ENCODE results near the gene RTP3. TPM values are rescaled to one million over a fixed set of nuclear protein-coding genes. Genes with fewer than 3 reads are reported as not detected.

RTP3 gene
- total and polyA plus RNA-seq, 10 donors, result not detected

DNA sequence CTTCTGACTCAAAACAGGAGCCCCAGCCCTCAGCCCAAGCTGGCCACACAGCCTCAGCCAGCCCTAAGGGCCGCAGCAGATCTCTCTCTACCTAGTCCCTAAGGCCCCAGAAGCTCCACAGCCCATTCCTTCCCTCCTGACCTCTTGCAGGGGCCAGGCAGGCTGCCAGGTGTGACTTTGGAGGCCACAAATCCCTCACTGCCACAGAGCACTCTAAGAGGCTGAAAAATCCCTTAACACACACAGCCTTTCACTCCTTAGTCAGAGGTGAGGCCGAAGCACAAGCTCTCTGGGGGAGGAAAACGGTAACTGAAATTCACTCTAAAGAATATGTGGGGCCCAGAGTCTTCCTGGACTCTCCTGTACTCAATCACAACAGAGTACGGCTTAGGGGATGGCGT lies 45.0 kb downstream of the RTP3 start:
- intact Hi-C loops (cut with DNase I; ENCODE audit: low total_unique reads), result no loop called here
- Histone ChIP-seq H3K9me3 (no peaks in the 10 kb centered on the region), H3K27me3 (replicated peaks in 1 of 7) (no peaks in the 10 kb centered on the region), H3K27ac (no peak overlapping the region), H3K4me3 (no peak overlapping the region), H3K36me3 (peaks cover 0 to 5% (median 0%) of the 10 kb centered on the region in 6 donors), H3K4me1 (peaks cover 15 to 42% (median 23%) of the 10 kb centered on the region in 6 donors)
- 86 to 91% (median 90%) methylated on average over 5 of the region's 5 CpGs for WGBS, 5 donors
- DNase-seq, result no peak
- TF ChIP-seq, protein P1, sequence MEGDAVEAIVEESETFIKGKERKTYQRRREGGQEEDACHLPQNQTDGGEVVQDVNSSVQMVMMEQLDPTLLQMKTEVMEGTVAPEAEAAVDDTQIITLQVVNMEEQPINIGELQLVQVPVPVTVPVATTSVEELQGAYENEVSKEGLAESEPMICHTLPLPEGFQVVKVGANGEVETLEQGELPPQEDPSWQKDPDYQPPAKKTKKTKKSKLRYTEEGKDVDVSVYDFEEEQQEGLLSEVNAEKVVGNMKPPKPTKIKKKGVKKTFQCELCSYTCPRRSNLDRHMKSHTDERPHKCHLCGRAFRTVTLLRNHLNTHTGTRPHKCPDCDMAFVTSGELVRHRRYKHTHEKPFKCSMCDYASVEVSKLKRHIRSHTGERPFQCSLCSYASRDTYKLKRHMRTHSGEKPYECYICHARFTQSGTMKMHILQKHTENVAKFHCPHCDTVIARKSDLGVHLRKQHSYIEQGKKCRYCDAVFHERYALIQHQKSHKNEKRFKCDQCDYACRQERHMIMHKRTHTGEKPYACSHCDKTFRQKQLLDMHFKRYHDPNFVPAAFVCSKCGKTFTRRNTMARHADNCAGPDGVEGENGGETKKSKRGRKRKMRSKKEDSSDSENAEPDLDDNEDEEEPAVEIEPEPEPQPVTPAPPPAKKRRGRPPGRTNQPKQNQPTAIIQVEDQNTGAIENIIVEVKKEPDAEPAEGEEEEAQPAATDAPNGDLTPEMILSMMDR (IDR thresholded peaks at IDR 0.05 in 8 of 11, conservative IDR thresholded peaks at IDR 0.05 in 3 of 11), result no peak
- TF ChIP-seq POLR2A (IDR thresholded peaks at IDR 0.05) (no peak), POLR2AphosphoS5 (IDR thresholded peaks at IDR 0.05) (no peak)

DNA sequence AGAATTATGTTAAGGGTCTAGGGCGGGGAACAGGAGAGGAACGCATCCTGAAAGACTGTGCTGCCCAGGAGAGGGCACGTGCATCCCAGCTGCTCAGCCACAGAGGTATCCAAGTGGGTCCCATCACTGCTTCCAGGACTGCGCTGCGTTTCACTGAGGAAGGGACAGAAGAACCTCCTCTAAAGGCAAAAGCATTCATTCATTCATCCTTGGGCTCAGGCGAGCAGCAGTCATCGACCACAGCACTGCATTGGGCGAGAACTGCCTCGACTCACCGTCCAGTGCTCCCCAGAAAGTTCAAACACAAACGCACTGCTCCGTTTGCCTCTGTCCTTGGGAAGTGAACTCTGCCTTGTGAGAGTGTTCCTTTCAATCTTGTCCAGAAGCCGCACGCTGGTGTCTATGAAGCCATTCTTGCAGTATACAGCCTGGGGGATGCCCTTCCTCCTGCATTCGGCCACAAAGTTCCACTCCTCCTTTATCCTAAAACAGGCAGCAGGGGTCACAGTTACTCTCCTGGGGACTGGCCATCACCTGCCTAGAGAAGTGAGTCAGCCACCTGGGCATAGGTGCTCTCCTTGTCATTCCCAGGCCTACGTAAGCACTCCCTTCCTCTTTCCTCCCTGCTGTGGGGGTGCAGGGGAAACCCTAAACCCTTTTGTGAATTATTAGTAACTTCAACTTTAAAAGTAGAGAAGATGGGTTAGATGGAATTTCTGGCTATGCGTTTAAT lies 47.2 kb downstream of the RTP3 start:
- H3K27ac ChIP-seq, result no peak overlapping the region
- intact Hi-C loops (cut with DNase I; ENCODE audit: low total_unique reads), result no loop called here
- no peak for DNase-seq
- no peak for TF ChIP-seq POLR2AphosphoS5 (IDR thresholded peaks at IDR 0.05)
- no peak for TF ChIP-seq POLR2A (IDR thresholded peaks at IDR 0.05)
- TF ChIP-seq, protein P1 (IDR thresholded peaks at IDR 0.05 in 8 of 11, conservative IDR thresholded peaks at IDR 0.05 in 3 of 11), result no peak
- peaks cover 0 to 5% (median 0%) of the 10 kb centered on the region in 6 donors for H3K36me3 ChIP-seq
- no peaks in the 10 kb centered on the region for H3K9me3 ChIP-seq
- WGBS, 5 donors, result 93 to 96% (median 93%) methylated on average over 17 of the region's 17 CpGs
- H3K4me3 ChIP-seq, result no peak overlapping the region
- no peaks in the 10 kb centered on the region for H3K27me3 ChIP-seq (replicated peaks in 1 of 7)
- H3K4me1 ChIP-seq, result peaks cover under 1 to 26% (median 6%) of the 10 kb centered on the region in 6 donors

DNA sequence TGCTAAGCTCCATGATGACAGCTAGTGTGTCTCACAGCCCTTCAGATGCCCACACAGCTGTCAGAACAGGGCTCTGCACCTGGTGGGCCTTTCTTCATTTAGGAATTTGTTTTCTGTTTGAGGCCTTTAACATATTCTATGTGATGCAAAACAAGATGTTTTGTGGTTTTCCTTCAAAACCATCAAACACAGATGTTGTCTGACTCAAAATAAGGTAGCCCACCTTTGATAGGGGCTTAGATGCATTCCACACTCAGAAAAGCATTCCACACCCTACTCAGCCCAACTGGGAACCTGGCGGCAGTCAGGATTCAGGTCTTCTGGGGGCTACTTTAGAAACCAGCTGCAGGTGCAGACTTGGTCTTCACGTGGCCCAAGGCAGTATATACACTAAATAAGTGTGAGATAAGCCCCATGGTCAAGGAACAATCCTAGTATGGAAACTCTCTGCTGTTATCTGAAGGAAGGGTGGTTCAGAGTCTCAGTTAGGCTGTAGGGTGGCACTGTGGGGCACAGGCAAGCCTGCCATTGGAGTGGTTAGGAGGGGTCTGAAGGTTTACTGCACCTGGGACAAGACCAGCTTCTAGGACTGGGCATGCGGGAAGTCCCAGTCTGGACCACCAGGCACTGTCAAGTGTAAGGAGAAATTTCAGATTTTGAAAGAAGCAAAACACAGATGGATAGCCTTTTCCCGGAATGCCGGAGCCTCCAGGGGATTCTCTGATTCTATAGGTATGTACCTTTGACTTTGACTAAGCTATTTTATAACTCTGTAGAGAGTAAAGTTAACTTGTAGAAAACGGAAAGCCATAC lies 48.2 kb downstream of the RTP3 start:
- Histone ChIP-seq H3K4me1 (peaks cover 0 to 18% (median 5%) of the 10 kb centered on the region in 6 donors), H3K27me3 (replicated peaks in 1 of 7) (no peaks in the 10 kb centered on the region), H3K9me3 (no peaks in the 10 kb centered on the region), H3K4me3 (no peak overlapping the region), H3K36me3 (peaks cover 0 to 5% (median 0%) of the 10 kb centered on the region in 6 donors), H3K27ac (no peak overlapping the region)
- no peak for DNase-seq
- 81 to 89% (median 83%) methylated on average over 6 of the region's 6 CpGs for WGBS, 5 donors
- intact Hi-C loops (cut with DNase I; ENCODE audit: low total_unique reads), result no loop called here
- TF ChIP-seq, protein P1 (IDR thresholded peaks at IDR 0.05 in 8 of 11, conservative IDR thresholded peaks at IDR 0.05 in 3 of 11), result no peak
- TF ChIP-seq POLR2A (IDR thresholded peaks at IDR 0.05) (no peak), POLR2AphosphoS5 (IDR thresholded peaks at IDR 0.05) (no peak)

All from spleen (tissue), 11 donors.